Measurements from ENCODE around the gene MAMDC2.

DNA sequence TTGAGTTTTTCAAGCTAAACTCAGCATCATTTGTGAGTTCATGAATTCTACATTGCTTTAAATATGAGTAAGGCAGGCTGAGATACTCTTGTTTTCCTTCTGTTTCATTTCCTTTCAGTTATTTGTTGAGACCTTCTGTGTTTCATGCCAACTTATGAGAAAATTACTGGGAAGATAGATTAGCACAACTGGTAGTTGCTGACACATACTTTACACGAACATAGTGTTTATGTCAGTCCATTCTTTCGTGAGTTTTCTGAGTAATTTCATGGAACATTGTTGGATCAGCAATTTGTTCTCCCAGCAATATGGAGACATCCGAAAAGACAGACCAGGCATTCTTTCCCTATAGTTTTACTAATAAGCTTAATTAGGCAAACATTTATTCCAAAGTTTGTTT lies 113.1 kb downstream of the MAMDC2 start:
- TF ChIP-seq, protein P1, sequence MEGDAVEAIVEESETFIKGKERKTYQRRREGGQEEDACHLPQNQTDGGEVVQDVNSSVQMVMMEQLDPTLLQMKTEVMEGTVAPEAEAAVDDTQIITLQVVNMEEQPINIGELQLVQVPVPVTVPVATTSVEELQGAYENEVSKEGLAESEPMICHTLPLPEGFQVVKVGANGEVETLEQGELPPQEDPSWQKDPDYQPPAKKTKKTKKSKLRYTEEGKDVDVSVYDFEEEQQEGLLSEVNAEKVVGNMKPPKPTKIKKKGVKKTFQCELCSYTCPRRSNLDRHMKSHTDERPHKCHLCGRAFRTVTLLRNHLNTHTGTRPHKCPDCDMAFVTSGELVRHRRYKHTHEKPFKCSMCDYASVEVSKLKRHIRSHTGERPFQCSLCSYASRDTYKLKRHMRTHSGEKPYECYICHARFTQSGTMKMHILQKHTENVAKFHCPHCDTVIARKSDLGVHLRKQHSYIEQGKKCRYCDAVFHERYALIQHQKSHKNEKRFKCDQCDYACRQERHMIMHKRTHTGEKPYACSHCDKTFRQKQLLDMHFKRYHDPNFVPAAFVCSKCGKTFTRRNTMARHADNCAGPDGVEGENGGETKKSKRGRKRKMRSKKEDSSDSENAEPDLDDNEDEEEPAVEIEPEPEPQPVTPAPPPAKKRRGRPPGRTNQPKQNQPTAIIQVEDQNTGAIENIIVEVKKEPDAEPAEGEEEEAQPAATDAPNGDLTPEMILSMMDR (conservative IDR thresholded peaks at IDR 0.05 in 1 of 2, IDR thresholded peaks at IDR 0.05 in 1 of 2; ENCODE audit: low read depth in 1 of 2, low read length in 2 of 2), result no peak
- no peak for TF ChIP-seq EZH2 (IDR thresholded peaks at IDR 0.05; ENCODE audit: low read length, missing control alignments)
